Measurements from ENCODE around the gene NAV3. TPM values are rescaled to one million over a fixed set of nuclear protein-coding genes. Genes with fewer than 3 reads are reported as not detected.

NAV3 gene
- total and polyA plus RNA-seq, 9 donors, result 10.5 to 63.9 (median 31.5) TPM

DNA sequence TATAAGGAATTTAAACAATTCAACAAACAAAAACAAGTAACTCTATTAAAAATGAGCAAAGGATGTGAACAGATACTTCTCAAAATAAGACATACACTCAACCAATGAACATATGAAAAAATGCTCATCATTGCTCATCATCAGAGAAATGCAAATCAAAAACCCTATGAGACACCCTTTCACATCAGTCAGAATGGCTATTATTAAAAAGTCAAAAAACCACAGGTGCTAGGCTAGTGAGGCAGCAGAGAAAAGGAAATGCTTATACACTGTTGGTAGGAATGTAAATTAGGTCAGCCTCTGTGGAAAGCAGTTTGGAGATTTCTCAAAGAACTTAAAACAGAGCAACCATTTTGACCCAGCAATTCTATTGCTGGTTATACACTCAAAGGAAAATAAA is 52.0 kb downstream of the NAV3 start:
- Histone ChIP-seq H3K27ac (no peak overlapping the region), H3K27me3 (no peaks in the 10 kb centered on the region), H3K4me1 (ENCODE audit: insufficient read depth) (peaks cover 2% of the 10 kb centered on the region), H3K9me3 (no peaks in the 10 kb centered on the region), H3K4me3 (no peak overlapping the region), H3K36me3 (no peaks in the 10 kb centered on the region)
- TF ChIP-seq EP300 (IDR thresholded peaks at IDR 0.05) (no peak), POLR2A (IDR thresholded peaks at IDR 0.05) (no peak)
- TF ChIP-seq, protein P1, sequence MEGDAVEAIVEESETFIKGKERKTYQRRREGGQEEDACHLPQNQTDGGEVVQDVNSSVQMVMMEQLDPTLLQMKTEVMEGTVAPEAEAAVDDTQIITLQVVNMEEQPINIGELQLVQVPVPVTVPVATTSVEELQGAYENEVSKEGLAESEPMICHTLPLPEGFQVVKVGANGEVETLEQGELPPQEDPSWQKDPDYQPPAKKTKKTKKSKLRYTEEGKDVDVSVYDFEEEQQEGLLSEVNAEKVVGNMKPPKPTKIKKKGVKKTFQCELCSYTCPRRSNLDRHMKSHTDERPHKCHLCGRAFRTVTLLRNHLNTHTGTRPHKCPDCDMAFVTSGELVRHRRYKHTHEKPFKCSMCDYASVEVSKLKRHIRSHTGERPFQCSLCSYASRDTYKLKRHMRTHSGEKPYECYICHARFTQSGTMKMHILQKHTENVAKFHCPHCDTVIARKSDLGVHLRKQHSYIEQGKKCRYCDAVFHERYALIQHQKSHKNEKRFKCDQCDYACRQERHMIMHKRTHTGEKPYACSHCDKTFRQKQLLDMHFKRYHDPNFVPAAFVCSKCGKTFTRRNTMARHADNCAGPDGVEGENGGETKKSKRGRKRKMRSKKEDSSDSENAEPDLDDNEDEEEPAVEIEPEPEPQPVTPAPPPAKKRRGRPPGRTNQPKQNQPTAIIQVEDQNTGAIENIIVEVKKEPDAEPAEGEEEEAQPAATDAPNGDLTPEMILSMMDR (IDR thresholded peaks at IDR 0.05), result no peak
- intact Hi-C loops (cut with DNase I), result no loop called here
- no peak for DNase-seq

DNA sequence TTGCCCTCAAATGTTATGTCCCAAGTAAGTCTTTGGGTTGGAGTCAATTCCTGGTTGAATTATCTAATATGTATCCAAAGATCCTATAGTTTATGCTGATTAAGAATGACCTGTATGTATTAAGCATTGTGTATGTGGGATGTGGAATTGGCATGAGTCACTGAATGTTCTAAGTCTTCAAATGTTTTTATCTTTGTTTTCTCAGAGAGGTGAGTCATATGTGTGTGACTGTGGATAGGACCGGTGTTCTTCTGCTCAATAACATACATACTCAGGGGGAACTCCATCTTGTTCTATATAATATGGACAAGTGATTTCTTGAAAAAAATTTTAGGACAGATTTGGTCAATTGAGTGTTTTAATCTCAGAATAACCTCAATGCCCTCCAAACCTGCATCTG is 57.9 kb downstream of the NAV3 start:
- Histone ChIP-seq H3K9me3 (no peaks in the 10 kb centered on the region), H3K4me3 (no peak overlapping the region), H3K27me3 (no peaks in the 10 kb centered on the region), H3K4me1 (ENCODE audit: insufficient read depth) (no peaks in the 10 kb centered on the region), H3K27ac (no peak overlapping the region), H3K36me3 (no peaks in the 10 kb centered on the region)
- WGBS, 3 donors, result 14 to 57% (median 28%) methylated on average over 1 of the region's 1 CpG
- DNase-seq, result no peak
- no peak for TF ChIP-seq EP300 (IDR thresholded peaks at IDR 0.05)
- TF ChIP-seq, protein P1 (IDR thresholded peaks at IDR 0.05), result no peak
- TF ChIP-seq POLR2A (IDR thresholded peaks at IDR 0.05), result no peak
- intact Hi-C loops (cut with DNase I), result no loop called here

DNA sequence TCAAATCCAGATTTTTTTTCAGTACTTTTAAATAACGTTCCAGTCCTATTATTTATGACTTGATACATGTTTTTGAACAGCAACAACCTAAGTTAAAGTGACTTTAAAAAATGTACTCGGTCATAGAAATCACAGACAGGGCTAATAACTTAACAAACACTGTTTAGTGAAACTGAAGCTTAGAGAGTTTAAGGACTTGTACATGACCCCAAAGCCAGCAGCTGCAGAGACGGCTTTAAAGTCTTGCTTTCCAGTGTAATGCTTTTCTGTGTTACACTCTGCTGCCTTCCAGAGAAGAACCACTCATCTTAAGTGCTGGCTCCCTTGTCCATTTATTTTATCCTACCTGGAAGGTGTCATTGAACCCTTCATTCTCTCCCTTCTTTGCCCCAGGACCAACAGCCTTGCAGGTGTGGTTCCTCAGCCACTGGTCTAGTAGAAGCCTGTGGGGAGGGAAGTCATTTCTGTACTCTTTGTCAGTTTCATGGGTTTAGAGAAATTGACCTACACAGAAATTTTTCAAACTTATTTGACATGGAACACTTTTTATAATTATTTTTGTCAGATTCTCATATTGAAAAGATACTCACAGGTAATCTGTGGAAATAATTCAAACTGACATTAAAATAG is 60.9 kb downstream of the NAV3 start:
- 63 to 69% (median 64%) methylated on average over 3 of the region's 3 CpGs for WGBS, 3 donors
- Histone ChIP-seq H3K4me3 (no peak overlapping the region), H3K27ac (no peak overlapping the region), H3K36me3 (no peaks in the 10 kb centered on the region), H3K27me3 (no peaks in the 10 kb centered on the region), H3K4me1 (ENCODE audit: insufficient read depth) (no peaks in the 10 kb centered on the region), H3K9me3 (no peaks in the 10 kb centered on the region)
- TF ChIP-seq, protein P1 (IDR thresholded peaks at IDR 0.05), result no peak
- TF ChIP-seq EP300 (IDR thresholded peaks at IDR 0.05) (no peak), POLR2A (IDR thresholded peaks at IDR 0.05) (no peak)
- intact Hi-C loops (cut with DNase I), result no loop called here
- no peak for DNase-seq

DNA sequence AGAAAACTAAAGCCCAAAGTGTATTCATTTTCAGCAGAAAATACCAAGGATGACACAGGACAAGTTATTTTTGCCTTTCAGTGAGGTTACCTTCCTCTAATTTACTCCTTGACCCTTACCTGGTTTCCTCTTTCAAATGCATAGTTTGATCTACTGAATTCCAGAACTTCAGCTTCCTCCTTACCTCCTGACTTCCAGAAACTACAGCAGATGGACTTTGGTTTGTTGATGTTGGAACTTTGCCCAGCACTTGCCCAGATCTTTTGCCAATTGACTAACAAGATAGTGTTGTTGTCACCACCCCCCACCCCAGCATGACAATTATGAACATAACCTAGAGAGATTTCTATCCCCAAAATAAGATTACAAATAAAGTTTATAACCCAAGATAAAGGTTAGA is 63.2 kb downstream of the NAV3 start:
- DNase-seq, result no peak
- intact Hi-C loops (cut with DNase I), result no loop called here
- H3K27me3 ChIP-seq, result no peaks in the 10 kb centered on the region

More for the DNA sequence above, 63.2 kb downstream of the NAV3 start:
- Histone ChIP-seq H3K4me1 (ENCODE audit: insufficient read depth) (no peaks in the 10 kb centered on the region), H3K36me3 (no peaks in the 10 kb centered on the region), H3K4me3 (no peak overlapping the region), H3K9me3 (no peaks in the 10 kb centered on the region), H3K27ac (no peak overlapping the region)
- TF ChIP-seq, protein P1 (IDR thresholded peaks at IDR 0.05), result no peak
- TF ChIP-seq POLR2A (IDR thresholded peaks at IDR 0.05), result no peak
- TF ChIP-seq EP300 (IDR thresholded peaks at IDR 0.05), result no peak
